Pancreas (tissue), 10 donors: Measurements from ENCODE around the gene SAMD13. TPM values are rescaled to one million over a fixed set of nuclear protein-coding genes. Genes with fewer than 3 reads are reported as not detected.

Source experiments
- ATAC-seq, 4 donors: fragments of 200-7000 bp; cut with Tn5 transposase; one replicate each; pipeline versions ENCODE4 v1.8.0 to v1.9.1; 2020; ENCODE audit warnings: mild to moderate bottlenecking in 4 of 4, moderate library complexity in 4 of 4
- DNase-seq, 6 donors: peaks; one replicate each; pipeline ENCODE4 v3.0.0-alpha.2; 2020
- FAIRE-seq: peaks from 2 replicates; lab custom pipeline; 2012; peaks lifted over from hg19 to GRCh38; lab: Jason Lieb, UNC
- H3K27ac ChIP-seq, 4 donors: fragments of 200-600 bp; sonication (generic); 1 replicate in 3 of 4; 2 replicates in 1 of 4; pipeline versions ENCODE4 v1.5.0 to v1.8.0; 2020
- H3K27me3 ChIP-seq, 4 donors: fragments of 200-600 bp; one replicate each; pipeline ENCODE4 v1.8.0; 2021
- H3K36me3 ChIP-seq, 3 donors: fragments of 200-600 bp; sonication (generic) in 1 of 3; one replicate each; pipeline versions ENCODE4 v1.5.0 to v1.8.0; 2020 to 2021
- H3K4me1 ChIP-seq, 3 donors: fragments of 200-600 bp; one replicate each; pipeline ENCODE4 v1.8.0; 2021
- H3K4me3 ChIP-seq, 4 donors: fragments of 200-600 bp; sonication (generic) in 2 of 4; one replicate each; pipeline versions ENCODE4 v1.5.0 to v1.8.0; 2020 to 2021
- H3K9me3 ChIP-seq, 4 donors: fragments of 200-600 bp; one replicate each; pipeline ENCODE4 v1.8.0; 2021
- CTCF ChIP-seq, 4 donors: fragments of 200-600 bp; sonication (generic) in 3 of 4; IDR thresholded peaks; one replicate each; pipeline versions ENCODE4 v1.5.0 to v1.8.0; 2021; ENCODE audit warnings: antibody characterized with exemption in 4 of 4
- WGBS, 2 donors: extraction: QIAGEN DNeasy Blood & Tissue Kit; methylation state at CpG; one replicate each; pipeline ENCODE4 v1.1.7; 2013; 5-methylcytosine and 5-hydroxymethylcytosine counted together
- intact Hi-C, 3 donors: fragments of 100-400 bp; cut with DNase I; formaldehyde crosslinking; loops; one replicate each; pipeline versions ENCODE4 v1.11.1 to v1.14.2; 2022
- polyA plus RNA-seq, 2 donors: library from polyadenylated mRNA; stranded (reverse); fragments of 200-250 nt; gene quantifications; one replicate each; pipeline ENCODE4 v1.2.3, GENCODE V29; 2013
- total RNA-seq, 6 donors: library from RNA; stranded (reverse); fragmentation: NEBNext Ultra II Directional in 4 of 6; extraction: Animal tissue kit (Norgen Biotek cat#: 25700) in 4 of 6; gene quantifications; one replicate each; pipeline versions ENCODE4 v1.2.1 to v1.2.4, GENCODE V29; 2021 to 2023
- donor health status: healthy with polysubstance abuse.
- donor health status: DM: no; HTN: no; CAD: no; lungs with moderate emphysema.
- donor health status: DM: no; HTN: no; CAD: no.
- donor health status: control.
- donor health status: control.
- donor health status: Bipolar disorder and iron deficiency.
- donor health status: DM: yes; HTN: yes; CAD: no.
- donor health status: DM: no; HTN: no; CAD: no.
- donor health status: DM: no; HTN: no; CAD: no.
- donor health status: DM: yes; HTN: yes; CAD: no.

Gene SAMD13
- total RNA-seq (1 to 10 TPM in 1 of 6 donors, under 1 TPM in 5; 0.57 to 2.6 (median 0.66) TPM), polyA plus RNA-seq (1 to 10 TPM in 1 of 2 donors, under 1 TPM in 1; 0.65 to 1.3 TPM)

- intact Hi-C loops: no loop called here
Measured at GRCh38 chr1:84301004-84301784, at the start of gene SAMD13. Gene SAMD13, plus strand, starts transcription at chr1:84301708. Its CDS starts 1,527 bp downstream, at chr1:84303235.

GRCh38 chr1:84253036-84253435 lies 48.5 kb upstream of the SAMD13 start:
- Histone ChIP-seq H3K36me3 (no peaks in the 10 kb centered on the region), H3K4me1 (peaks cover 0 to 6% (median 0%) of the 10 kb centered on the region in 3 donors), H3K27me3 (no peaks in the 10 kb centered on the region), H3K4me3 (no peak overlapping the region), H3K9me3 (no peaks in the 10 kb centered on the region), H3K27ac (peak overlapping the region in 2 of 4 donors; percentile 49 to 70)
- WGBS, 2 donors: 80 to 86% methylated on average over 2 of the region's 2 CpGs
- intact Hi-C loops: no loop called here
- FAIRE-seq (no peak), ATAC-seq (no peak), DNase-seq (no peak)
- TF ChIP-seq CTCF (IDR thresholded peaks at IDR 0.05): no peak

More at GRCh38 chr1:84301004-84301784, at the start of gene SAMD13:
- H3K4me3 ChIP-seq: peak within 1 kb of the TSS in 2 of 4 donors; percentile 22 to 36
- TF ChIP-seq CTCF (IDR thresholded peaks at IDR 0.05): no peak
- peaks cover 0 to 27% (median 23%) of the 10 kb centered on the region in 3 donors for H3K4me1 ChIP-seq
- no peaks in the 10 kb centered on the region for H3K9me3 ChIP-seq
- H3K27me3 ChIP-seq: no peaks in the 10 kb centered on the region
- ATAC-seq (peak; percentile 40 to 70 (median 63)), FAIRE-seq (peak; percentile 84), DNase-seq (peak in 5 of 6 donors; percentile 60 to 79 (median 63))
- peak within 1 kb of the TSS in 2 of 4 donors; percentile 69 to 85 for H3K27ac ChIP-seq
- WGBS, 2 donors: 6% methylated on average over 5 of the region's 5 CpGs
- no peaks in the 10 kb centered on the region for H3K36me3 ChIP-seq

GRCh38 chr1:84253891-84254290 lies 47.6 kb upstream of the SAMD13 start:
- Histone ChIP-seq H3K36me3 (no peaks in the 10 kb centered on the region), H3K27ac (peak overlapping the region in 2 of 4 donors; percentile 49 to 70), H3K4me1 (peaks cover 0 to 6% (median 0%) of the 10 kb centered on the region in 3 donors), H3K4me3 (no peak overlapping the region), H3K9me3 (no peaks in the 10 kb centered on the region), H3K27me3 (no peaks in the 10 kb centered on the region)
- TF ChIP-seq CTCF (IDR thresholded peaks at IDR 0.05): no peak
- no peak for FAIRE-seq
- intact Hi-C loops: no loop called here
- peak in 5 of 6 donors; percentile 23 to 64 (median 58) for DNase-seq
- peak; percentile 79 to 97 (median 94) for ATAC-seq
- WGBS, 2 donors: 33 to 48% methylated on average over 4 of the region's 4 CpGs

GRCh38 chr1:84254703-84255238 lies 46.7 kb upstream of the SAMD13 start:
- intact Hi-C loops: no loop called here
- H3K27ac ChIP-seq: peak overlapping the region in 1 of 4 donors; percentile 70
- FAIRE-seq (no peak), DNase-seq (no peak), ATAC-seq (no peak)
- WGBS, 2 donors: 98 to 99% methylated on average over 2 of the region's 2 CpGs
- TF ChIP-seq CTCF (IDR thresholded peaks at IDR 0.05): no peak
- H3K27me3 ChIP-seq: no peaks in the 10 kb centered on the region
- no peaks in the 10 kb centered on the region for H3K9me3 ChIP-seq
- H3K4me1 ChIP-seq: peaks cover 0 to 6% (median 0%) of the 10 kb centered on the region in 3 donors
- H3K4me3 ChIP-seq: no peak overlapping the region
- no peaks in the 10 kb centered on the region for H3K36me3 ChIP-seq
